ENCODE measurements around the gene PLD1. TPM values are rescaled to one million over a fixed set of nuclear protein-coding genes. Genes with fewer than 3 reads are reported as not detected.

PLD1 gene
- total RNA-seq, 1 donor from 2014 or later, result 6.0 TPM

- no peak for DNase-seq (ENCODE audit: low read depth)
These were observed 29.0 kb upstream of the PLD1 start for GRCh38 chr3:171839270-171839669.

- peak; percentile 80 for DNase-seq (ENCODE audit: low read depth)
These were observed 28.0 kb upstream of the PLD1 start for GRCh38 chr3:171838218-171838720.

DNA sequence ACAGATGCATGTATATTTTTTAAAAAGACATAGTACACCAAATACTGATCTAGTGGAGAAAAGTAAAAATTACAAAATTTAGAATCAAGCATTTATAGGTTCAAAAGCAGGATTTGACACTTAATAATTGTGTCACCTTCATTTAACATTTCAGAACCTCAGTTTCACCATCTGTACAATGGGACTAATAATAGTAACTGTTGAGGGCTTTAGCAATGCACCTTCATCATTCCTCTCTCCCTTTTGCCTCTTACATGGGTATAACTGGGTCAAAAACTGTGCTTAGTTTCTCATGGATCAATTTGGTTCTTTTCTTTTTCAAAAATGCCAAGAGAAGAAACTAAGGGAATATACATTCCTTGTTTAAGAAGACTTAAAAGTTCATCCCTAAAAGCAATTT, 27.4 kb upstream of the PLD1 start:
- DNase-seq (ENCODE audit: low read depth), result no peak

- DNase-seq (ENCODE audit: low read depth), result no peak
These were observed 26.6 kb upstream of the PLD1 start for GRCh38 chr3:171836855-171837254.

- no peak for DNase-seq (ENCODE audit: low read depth)
These were observed 25.3 kb upstream of the PLD1 start for GRCh38 chr3:171835613-171836012.

GRCh38 chr3:171835116-171835515, 24.8 kb upstream of the PLD1 start:
- no peak for DNase-seq (ENCODE audit: low read depth)

GRCh38 chr3:171834461-171834801, 24.1 kb upstream of the PLD1 start:
- DNase-seq (ENCODE audit: low read depth), result no peak

DNA sequence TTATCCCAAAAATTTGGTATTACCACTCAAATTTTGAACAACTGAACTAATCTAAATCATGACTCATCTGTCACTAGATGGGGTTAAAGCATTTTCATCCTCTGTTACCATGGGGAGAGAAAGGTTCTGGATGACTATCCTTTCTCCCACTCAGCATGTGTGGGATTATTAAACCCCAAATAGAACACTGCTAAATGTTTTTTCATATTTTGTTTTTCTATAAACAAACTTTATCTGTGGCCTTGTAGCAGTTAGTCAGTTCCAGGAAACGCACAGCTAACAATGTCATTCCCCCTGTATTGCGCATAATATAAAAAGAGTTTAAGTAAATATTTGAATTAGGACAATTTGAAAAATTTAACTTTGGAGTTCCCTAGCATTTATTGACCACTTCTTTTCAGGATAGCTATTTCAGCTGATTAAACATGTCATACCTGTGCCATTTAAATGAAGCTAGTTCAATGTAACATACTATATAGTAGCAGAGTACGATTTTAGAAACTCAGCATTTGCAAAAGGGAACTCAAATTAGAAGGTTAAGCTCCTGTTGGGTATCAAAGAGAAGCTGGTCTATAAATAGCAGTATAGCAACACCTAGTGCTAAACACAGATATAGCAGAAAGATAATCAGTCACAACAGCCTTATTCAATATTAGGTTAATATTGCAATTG, 23.6 kb upstream of the PLD1 start:
- DNase-seq (ENCODE audit: low read depth), result peak; percentile 52

DNA sequence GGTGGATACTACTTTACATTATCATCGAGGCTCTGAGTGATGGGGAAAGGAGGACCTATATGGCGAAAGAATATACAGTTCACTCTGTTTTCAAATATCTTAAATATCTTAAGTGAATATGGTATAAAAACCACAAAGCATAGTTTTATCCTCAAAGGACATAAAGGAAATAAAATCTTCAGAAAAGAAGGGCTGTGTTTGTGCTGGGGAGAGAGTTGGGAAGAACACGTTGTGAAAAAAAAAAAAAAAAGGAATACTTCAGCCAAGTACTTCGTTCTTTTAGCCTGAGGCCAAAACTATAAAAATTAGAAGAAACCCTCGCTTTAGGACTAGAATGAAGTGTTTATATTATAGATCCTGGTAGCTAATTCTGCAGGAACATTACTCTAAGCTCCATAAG, 22.7 kb upstream of the PLD1 start:
- no peak for DNase-seq (ENCODE audit: low read depth)

DNA sequence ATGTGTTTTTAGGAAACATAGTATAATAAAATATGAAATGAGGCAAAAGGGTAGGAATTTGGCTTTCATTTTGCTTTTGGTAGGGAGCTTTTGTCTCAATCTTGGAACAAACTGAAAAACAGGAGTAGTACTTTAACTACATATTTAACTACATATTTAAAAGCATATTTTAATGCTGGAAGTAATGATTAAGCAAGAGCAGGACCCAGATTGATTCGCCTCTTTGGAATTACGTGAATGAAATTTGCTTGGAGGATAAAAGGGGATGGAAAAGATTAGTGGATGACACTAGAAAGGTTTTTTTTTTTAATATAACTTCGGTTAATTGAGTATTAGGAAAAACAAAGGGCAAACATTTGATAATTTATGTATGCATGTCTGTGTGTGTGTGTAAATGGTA, 21.7 kb upstream of the PLD1 start:
- no peak for DNase-seq (ENCODE audit: low read depth)

DNA sequence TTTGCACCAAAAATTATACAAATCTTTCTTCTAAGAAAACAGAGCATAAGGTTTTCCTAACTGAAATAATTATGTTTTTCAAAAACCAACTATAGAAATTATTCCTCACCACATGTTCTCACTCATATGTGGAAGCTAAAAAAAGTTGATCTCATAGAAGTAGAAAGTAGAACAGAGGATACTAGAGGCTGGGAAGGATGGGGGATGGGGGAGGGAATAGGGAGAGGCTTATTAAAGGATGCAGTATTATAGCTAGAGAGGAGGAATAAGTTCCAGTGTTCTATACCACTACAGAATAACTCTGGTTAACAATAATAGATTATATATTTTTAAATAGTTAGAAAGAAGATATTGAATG, 20.2 kb upstream of the PLD1 start:
- no peak for DNase-seq (ENCODE audit: low read depth)

DNA sequence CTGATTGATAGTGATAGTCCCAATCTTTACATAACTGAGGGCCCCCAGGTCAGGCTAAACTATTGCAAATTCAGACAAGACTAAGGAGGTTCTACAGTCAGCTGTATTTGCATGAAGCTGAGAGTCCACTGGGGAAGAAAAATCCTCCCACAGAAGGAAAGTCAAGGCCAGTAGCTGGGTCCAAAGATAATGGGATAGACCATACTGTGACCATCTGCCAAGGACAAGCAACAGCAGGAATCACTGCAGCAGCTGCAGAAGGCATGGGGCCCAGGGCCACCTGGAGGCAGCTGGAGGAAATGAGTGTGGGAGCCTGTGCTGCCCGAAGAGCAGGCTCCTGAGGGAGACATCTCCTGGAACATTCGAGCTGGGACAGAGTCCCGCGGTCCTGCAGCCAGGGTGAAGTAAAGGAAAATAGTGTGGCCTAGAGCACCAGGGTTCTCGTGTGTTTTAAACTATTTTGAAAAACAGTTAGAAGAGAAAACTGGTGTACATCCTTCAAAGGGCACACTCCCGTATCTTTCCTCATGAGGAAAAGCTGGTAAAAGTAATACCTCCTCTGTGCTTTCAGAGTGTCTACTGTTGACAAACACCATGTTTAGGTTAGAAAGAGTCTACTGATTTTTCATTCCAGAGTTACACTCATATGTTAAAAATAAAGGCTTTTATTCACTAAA, 19.7 kb upstream of the PLD1 start:
- peak; percentile 77 for DNase-seq (ENCODE audit: low read depth)

DNA sequence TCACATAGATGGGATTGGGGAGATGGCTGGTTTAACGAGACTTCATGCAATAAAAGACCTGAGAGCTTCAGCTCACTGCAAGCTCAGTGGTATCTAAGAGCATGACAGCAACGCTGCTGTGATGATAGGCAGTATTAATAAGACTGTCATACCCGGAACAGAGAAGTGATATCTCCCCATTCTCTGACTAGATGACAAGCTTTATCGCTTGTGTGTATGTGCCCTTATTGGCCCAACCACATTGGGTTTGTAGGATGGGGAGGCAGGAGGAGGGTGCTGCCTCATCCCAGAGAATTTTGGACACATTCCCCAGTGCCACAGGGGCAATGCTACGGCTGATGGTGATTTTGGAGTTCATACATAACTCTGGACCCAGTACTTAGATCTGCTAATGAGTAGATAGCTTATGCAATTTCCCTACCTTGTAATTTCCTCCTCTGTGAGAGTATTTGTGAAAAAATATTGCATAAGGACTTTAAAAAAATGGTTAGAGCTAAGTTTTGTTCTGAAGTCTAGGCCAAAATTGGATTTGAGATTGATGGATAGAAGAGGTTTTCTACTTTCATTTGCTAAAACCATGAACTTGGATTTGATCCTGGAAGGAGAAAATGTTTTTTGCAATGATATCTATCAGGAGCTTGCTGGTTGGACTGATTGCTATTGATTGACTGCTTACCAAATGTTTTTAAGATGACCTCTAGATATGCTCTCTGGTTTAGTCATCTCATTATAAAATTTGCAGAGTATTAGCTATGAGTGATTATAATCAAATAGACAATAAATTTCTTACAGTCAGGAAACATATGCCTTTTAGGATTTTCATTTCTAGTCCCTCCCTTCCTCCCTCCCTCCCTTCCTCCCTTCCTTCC, 18.9 kb upstream of the PLD1 start:
- DNase-seq (ENCODE audit: low read depth), result no peak

GRCh38 chr3:171827836-171828458, 17.7 kb upstream of the PLD1 start:
- no peak for DNase-seq (ENCODE audit: low read depth)

DNA sequence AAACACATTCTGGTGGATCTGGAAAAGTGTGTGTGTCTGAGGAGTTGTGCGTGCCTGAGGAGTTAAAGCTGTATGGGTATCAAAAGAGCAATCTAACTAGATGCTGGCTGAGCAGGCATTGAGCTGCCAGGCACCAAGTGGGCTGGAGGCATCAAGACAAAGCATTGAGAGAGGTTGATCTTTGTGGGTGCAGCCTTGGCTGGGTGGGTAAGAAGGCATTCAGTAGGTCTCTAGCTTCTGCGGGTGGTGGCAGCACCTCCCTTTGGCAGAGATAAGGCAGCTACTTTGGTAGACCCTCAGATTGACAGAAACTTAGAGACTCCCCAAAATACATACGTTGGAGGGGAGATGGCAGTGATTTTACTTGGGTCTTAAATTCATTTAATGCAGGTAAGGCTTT, 17.1 kb upstream of the PLD1 start:
- DNase-seq (ENCODE audit: low read depth), result no peak

DNA sequence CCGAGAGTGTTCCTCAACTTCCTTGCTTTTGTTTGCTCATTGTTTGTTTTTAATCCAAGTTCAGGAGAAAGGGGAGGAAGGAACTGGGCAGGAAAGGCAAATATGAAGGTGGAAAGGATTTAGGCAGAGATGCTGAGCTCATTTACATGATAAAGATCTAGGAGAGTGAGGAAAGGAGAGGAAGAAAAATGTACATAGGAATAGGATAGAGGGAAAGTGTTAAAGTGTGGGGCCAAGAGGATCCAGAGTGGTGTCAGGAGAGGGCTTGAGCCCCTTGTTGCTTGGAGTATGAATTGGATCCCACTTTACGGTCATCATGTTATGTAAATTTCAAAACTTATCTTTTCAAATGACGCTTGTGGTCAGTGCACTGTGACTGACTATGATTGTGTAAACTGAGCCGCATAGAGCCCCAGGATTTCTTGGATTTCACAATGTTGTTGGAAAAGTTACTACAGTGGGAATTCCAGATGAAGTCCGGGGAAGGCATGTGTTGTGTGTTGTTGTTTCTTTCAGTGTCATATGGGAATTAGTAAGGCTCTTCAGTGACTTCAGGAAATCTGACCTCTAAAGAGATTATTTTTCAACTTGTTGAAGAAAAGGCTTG, 15.0 kb upstream of the PLD1 start:
- DNase-seq (ENCODE audit: low read depth), result peak; percentile 55

DNA sequence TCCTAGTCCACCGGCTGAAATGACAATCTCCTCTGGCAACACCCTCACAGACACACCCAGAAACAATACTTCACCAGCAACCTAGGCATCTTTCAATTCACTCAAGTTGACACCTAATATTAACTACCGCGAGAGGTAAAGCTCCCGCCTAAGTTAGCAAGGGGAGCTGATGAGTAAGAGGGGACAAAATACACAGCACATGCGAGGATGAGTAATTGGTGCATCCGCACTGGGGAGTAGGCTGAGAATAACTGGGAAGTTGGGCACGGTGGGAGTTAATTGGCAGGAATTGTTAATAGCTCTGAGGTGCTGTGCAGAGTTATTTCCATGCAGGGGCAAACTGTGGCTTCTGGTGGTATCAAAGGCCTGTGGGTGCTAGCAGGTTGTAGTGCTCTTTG, 14.5 kb upstream of the PLD1 start:
- no peak for DNase-seq (ENCODE audit: low read depth)

DNA sequence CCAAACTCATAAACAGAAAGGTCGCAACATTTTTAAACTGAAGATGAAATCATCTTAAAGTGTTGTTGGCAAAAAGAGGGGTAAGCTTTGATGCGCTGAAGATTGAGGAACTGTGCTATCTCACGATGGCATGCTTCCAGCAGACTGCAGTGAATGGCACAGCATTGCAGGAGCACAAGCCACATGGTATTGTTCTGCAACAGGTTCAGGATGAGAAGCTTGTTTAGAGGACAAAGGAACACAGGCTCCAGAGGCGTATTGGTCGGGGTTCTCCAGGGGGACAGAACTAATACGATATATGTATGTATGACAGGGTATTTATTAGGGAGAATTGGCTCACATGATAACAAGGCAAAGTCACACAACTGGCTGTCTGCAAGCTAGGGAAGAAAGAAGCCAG, 13.8 kb upstream of the PLD1 start:
- no peak for DNase-seq (ENCODE audit: low read depth)

GRCh38 chr3:171822431-171823106, 12.3 kb upstream of the PLD1 start:
- DNase-seq (ENCODE audit: low read depth), result no peak

- no peak for DNase-seq (ENCODE audit: low read depth)
These were observed 11.6 kb upstream of the PLD1 start for GRCh38 chr3:171821778-171822358.
